Natural killer cell (primary cell): Measurements from ENCODE around the gene IL19. TPM values are rescaled to one million over a fixed set of nuclear protein-coding genes. Genes with fewer than 3 reads are reported as not detected.

ENCODE experiments used
- ATAC-seq, 3 donors: fragments of 150-1000 bp in 2 of 3; fragments of 200-7000 bp in 1 of 3; cut with Tn5 transposase; 1 replicate in 1 of 3; 2 replicates in 2 of 3; pipeline ENCODE4 v1.10.0; 2021; ENCODE audit warnings: mild to moderate bottlenecking in 2 of 3, moderate library complexity in 2 of 3
- DNase-seq, 2 donors: peaks; one replicate each; pipeline versions ENCODE4 v3.0.0 to v3.0.0-alpha.2; 2013 to 2021; ENCODE audit warnings: mixed read lengths in 1 of 2
- H3K27ac ChIP-seq: one replicate; pipeline ENCODE4 v1.5.1; 2013; ENCODE audit warnings: mild to moderate bottlenecking, low read length
- H3K27me3 ChIP-seq: one replicate; pipeline ENCODE4 v1.6.1; 2013; ENCODE audit warnings: low read length; ENCODE audit not compliant: control insufficient read depth, insufficient read depth
- H3K36me3 ChIP-seq: one replicate; pipeline ENCODE4 v1.6.1; 2013; ENCODE audit warnings: low read length; ENCODE audit not compliant: control insufficient read depth, insufficient read depth
- H3K4me1 ChIP-seq: one replicate; pipeline ENCODE4 v1.6.1; 2013; ENCODE audit warnings: low read length; ENCODE audit not compliant: control insufficient read depth, insufficient read depth
- H3K4me3 ChIP-seq: one replicate; pipeline ENCODE4 v1.5.1; 2013; ENCODE audit warnings: low read length
- H3K9me3 ChIP-seq: one replicate; pipeline ENCODE4 v1.6.1; 2013; ENCODE audit warnings: low read length; ENCODE audit not compliant: control insufficient read depth, insufficient read depth
- H3K27ac Mint-ChIP-seq, 2 donors: one replicate each; pipeline ENCODE4 v1.8.0; 2022; ENCODE audit warnings: mild to moderate bottlenecking in 2 of 2, mixed read lengths in 2 of 2, moderate library complexity in 1 of 2
- H3K27me3 Mint-ChIP-seq, 2 donors: one replicate each; pipeline ENCODE4 v1.8.0; 2022; ENCODE audit warnings: low read depth in 2 of 2, mixed read lengths in 2 of 2
- H3K36me3 Mint-ChIP-seq: one replicate; pipeline ENCODE4 v1.8.0; 2022; ENCODE audit warnings: mixed read lengths
- H3K4me1 Mint-ChIP-seq, 2 donors: one replicate each; pipeline ENCODE4 v1.8.0; 2022; ENCODE audit warnings: mixed read lengths in 2 of 2
- H3K4me3 Mint-ChIP-seq: one replicate; pipeline ENCODE4 v1.8.0; 2022; ENCODE audit warnings: mild to moderate bottlenecking, moderate library complexity, mixed read lengths
- H3K9me3 Mint-ChIP-seq, 2 donors: one replicate each; pipeline ENCODE4 v1.8.0; 2022; ENCODE audit warnings: mixed read lengths in 2 of 2
- CTCF ChIP-seq: fragments of 200-600 bp; IDR thresholded peaks from one replicate; pipeline ENCODE4 v1.8.0; 2022; ENCODE audit warnings: antibody characterized with exemption
- WGBS: methylation state at CpG from one replicate; pipeline ENCODE4 v1.1.7; 2013; ENCODE audit warnings: missing lambda C conversion rate; ENCODE audit not compliant: insufficient coverage; 5-methylcytosine and 5-hydroxymethylcytosine counted together
- intact Hi-C: fragments of 100-400 bp; cut with micrococcal nuclease; formaldehyde crosslinking; loops from one replicate; pipeline ENCODE4 v1.14.2; 2022
- total RNA-seq, 4 donors: library from RNA; stranded (reverse); fragments of 120-200 nt in 1 of 4; gene quantifications; one replicate each; pipeline versions ENCODE4 v1.2.3 to v1.2.4, GENCODE V29; 2013 to 2022

IL19 gene
- total RNA-seq, 3 donors from 2014 or later (not counting 1 experiment from before 2014, with no cell fraction given) = not detected

- 95% methylated on average over 1 of the region's 2 CpGs for WGBS
- peaks cover 13 to 25% of the 10 kb centered on the region in 2 donors for H3K4me1 Mint-ChIP-seq
- peaks cover 7% of the 10 kb centered on the region in 2 donors for H3K27me3 Mint-ChIP-seq
Measured at GRCh38 chr1:206812471-206812870, 41.9 kb downstream of the IL19 start.

DNA sequence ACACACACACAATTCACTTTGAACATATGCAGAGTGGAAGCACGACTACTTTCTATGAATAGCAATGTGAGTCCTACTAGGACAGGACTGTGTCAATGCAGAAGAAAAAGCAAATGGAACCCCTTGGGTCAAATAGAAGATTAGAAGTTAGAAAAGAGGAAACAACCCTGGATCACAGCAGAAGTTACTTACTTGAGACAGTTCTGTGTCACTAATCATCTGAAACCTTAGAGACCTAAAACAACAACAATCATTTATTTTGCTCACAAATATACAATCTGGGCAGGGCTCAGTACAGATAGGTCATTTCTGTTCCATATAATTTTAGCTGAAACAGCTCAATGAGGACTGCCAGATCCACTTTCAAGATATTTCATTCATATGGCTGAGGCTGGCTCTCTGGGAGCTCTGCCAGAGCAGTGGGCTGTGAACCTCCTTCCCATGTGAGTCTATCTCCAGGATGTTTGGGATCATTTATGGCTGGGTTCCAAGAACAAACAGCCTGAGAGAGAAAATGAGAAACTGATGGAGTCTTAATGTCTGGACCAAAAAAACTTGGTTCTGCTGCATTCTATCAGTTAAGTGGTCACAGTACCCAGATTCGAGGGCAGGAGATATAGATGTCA, 44.3 kb downstream of the IL19 start:
- H3K36me3 ChIP-seq = no peaks in the 10 kb centered on the region
- H3K4me1 Mint-ChIP-seq = peaks cover 14 to 17% of the 10 kb centered on the region in 2 donors
- ATAC-seq (no peak), DNase-seq (no peak)
- 92% methylated on average over 2 of the region's 2 CpGs for WGBS
- no peak for TF ChIP-seq CTCF
- H3K9me3 Mint-ChIP-seq = peaks cover 0 to 2% of the 10 kb centered on the region in 2 donors
- no peak overlapping the region for H3K27ac Mint-ChIP-seq
- H3K27me3 ChIP-seq = no peaks in the 10 kb centered on the region
- H3K36me3 Mint-ChIP-seq = no peaks in the 10 kb centered on the region
- H3K27ac ChIP-seq = peak overlapping the region; percentile 14
- H3K4me3 ChIP-seq = no peak overlapping the region
- intact Hi-C loops = no loop called here
- H3K4me1 ChIP-seq = peaks cover 3% of the 10 kb centered on the region
- no peak overlapping the region for H3K4me3 Mint-ChIP-seq
- H3K9me3 ChIP-seq = peaks cover 4% of the 10 kb centered on the region
- H3K27me3 Mint-ChIP-seq = peaks cover 0 to 3% of the 10 kb centered on the region in 2 donors

More at GRCh38 chr1:206812471-206812870, 41.9 kb downstream of the IL19 start:
- H3K36me3 ChIP-seq = no peaks in the 10 kb centered on the region
- no peaks in the 10 kb centered on the region for H3K36me3 Mint-ChIP-seq
- H3K27ac ChIP-seq = no peak overlapping the region
- peaks cover 4% of the 10 kb centered on the region for H3K9me3 ChIP-seq
- no peak for DNase-seq
- ATAC-seq = no peak
- H3K4me3 ChIP-seq = no peak overlapping the region
- intact Hi-C loops = no loop called here
- H3K27ac Mint-ChIP-seq = no peak overlapping the region
- no peak overlapping the region for H3K4me3 Mint-ChIP-seq
- H3K9me3 Mint-ChIP-seq = peaks cover 0 to 2% of the 10 kb centered on the region in 2 donors
- H3K27me3 ChIP-seq = no peaks in the 10 kb centered on the region
- no peak for TF ChIP-seq CTCF
- H3K4me1 ChIP-seq = peaks cover 3% of the 10 kb centered on the region

GRCh38 chr1:206816390-206817287, 46.1 kb downstream of the IL19 start:
- H3K4me1 Mint-ChIP-seq = peaks cover 14 to 17% of the 10 kb centered on the region in 2 donors
- H3K27me3 Mint-ChIP-seq = peaks cover 0 to 7% of the 10 kb centered on the region in 2 donors
- H3K4me3 Mint-ChIP-seq = no peak overlapping the region
- peak overlapping the region; percentile 9 to 13 for H3K27ac Mint-ChIP-seq
- peak in 1 of 2 donors; percentile 77 for DNase-seq
- Histone ChIP-seq H3K27me3 (no peaks in the 10 kb centered on the region), H3K4me1 (peaks cover 3% of the 10 kb centered on the region), H3K36me3 (no peaks in the 10 kb centered on the region), H3K27ac (peak overlapping the region; percentile 32), H3K4me3 (no peak overlapping the region), H3K9me3 (peaks cover 4% of the 10 kb centered on the region)
- intact Hi-C loops = no loop called here
- no peak for TF ChIP-seq CTCF
- H3K36me3 Mint-ChIP-seq = no peaks in the 10 kb centered on the region
- peaks cover 0 to 2% of the 10 kb centered on the region in 2 donors for H3K9me3 Mint-ChIP-seq
- 36% methylated on average over 2 of the region's 4 CpGs for WGBS
- peak; percentile 57 to 70 (median 66) for ATAC-seq
